ENCODE measurements around the gene TMEM139.
A peak's percentile ranks its signal among the peaks of the same experiment; 100 is the strongest.

The TMEM139 gene

GRCh38 chr7:143284591-143285469 is at the start of gene TMEM139:
Gene TMEM139, plus strand, starts transcription at chr7:143284958. Its CDS starts 1,000 bp downstream, at chr7:143285958.
- DNase-seq, result peak in 17 of 58 donors; percentile 13 to 59 (median 31)

- DNase-seq, result no peak
These were observed 49.2 kb upstream of the TMEM139 start for GRCh38 chr7:143235561-143235960.

GRCh38 chr7:143236408-143236990 is 48.3 kb upstream of the TMEM139 start:
- no peak for DNase-seq

- no peak for DNase-seq
These were observed 47.4 kb upstream of the TMEM139 start for GRCh38 chr7:143237366-143237765.

- DNase-seq, result peak in 2 of 58 donors; percentile 1 to 8
These were observed 46.3 kb upstream of the TMEM139 start for GRCh38 chr7:143238289-143238980.

GRCh38 chr7:143239813-143240212 is 44.9 kb upstream of the TMEM139 start:
- no peak for DNase-seq

GRCh38 chr7:143240291-143241168 is 44.2 kb upstream of the TMEM139 start:
- DNase-seq, result peak in 43 of 58 donors; percentile 2 to 76 (median 40)

- DNase-seq, result no peak
These were observed 42.5 kb upstream of the TMEM139 start for GRCh38 chr7:143242306-143242705.

GRCh38 chr7:143243111-143243510 is 41.6 kb upstream of the TMEM139 start:
- no peak for DNase-seq

GRCh38 chr7:143243614-143244013 is 41.1 kb upstream of the TMEM139 start:
- DNase-seq, result no peak

GRCh38 chr7:143244321-143244720 is 40.4 kb upstream of the TMEM139 start:
- no peak for DNase-seq

- no peak for DNase-seq
These were observed 39.6 kb upstream of the TMEM139 start for GRCh38 chr7:143245123-143245522.

GRCh38 chr7:143247372-143247771 is 37.4 kb upstream of the TMEM139 start:
- no peak for DNase-seq

- no peak for DNase-seq
These were observed 35.9 kb upstream of the TMEM139 start for GRCh38 chr7:143248761-143249354.

- no peak for DNase-seq
These were observed 34.6 kb upstream of the TMEM139 start for GRCh38 chr7:143250199-143250598.

GRCh38 chr7:143250822-143251221 is 33.9 kb upstream of the TMEM139 start:
- DNase-seq, result no peak

GRCh38 chr7:143252006-143252405 is 32.8 kb upstream of the TMEM139 start:
- DNase-seq, result no peak

- DNase-seq, result no peak
These were observed 29.2 kb upstream of the TMEM139 start for GRCh38 chr7:143255564-143255963.

GRCh38 chr7:143256325-143256724 is 28.4 kb upstream of the TMEM139 start:
- DNase-seq, result no peak

GRCh38 chr7:143256932-143257331 is 27.8 kb upstream of the TMEM139 start:
- no peak for DNase-seq

GRCh38 chr7:143257501-143257900 is 27.3 kb upstream of the TMEM139 start:
- DNase-seq, result no peak
